Measurements from ENCODE around the gene CTPS2.
"Not testable (repeated sequence)": the region's sequence is repeated elsewhere in the genome, so short reads cannot be mapped to it uniquely, and the experiment has no call there.

CTPS2 gene

GRCh38 chrX:16610121-16610621 lies 102.3 kb downstream of the CTPS2 start:
- no peak for TF ChIP-seq CTCF (IDR thresholded peaks at IDR 0.05; ENCODE audit: insufficient read depth, low read length, poor library complexity, severe bottlenecking)
- Histone ChIP-seq H3K27me3 (replicated peaks; ENCODE audit: control insufficient read depth, insufficient read depth, low read length) (no peaks in the 10 kb centered on the region), H3K4me3 (replicated peaks; ENCODE audit: low read depth, low read length) (no peak overlapping the region), H3K36me3 (ENCODE audit: control insufficient read depth, insufficient read depth, low read length) (no peaks in the 10 kb centered on the region; the same call in 1 of the 2 replicates)
- DNase-seq (ENCODE audit: extremely low read depth, insufficient read length), result no peak

- H3K36me3 ChIP-seq (ENCODE audit: control insufficient read depth, insufficient read depth, low read length), result no peaks in the 10 kb centered on the region; the same call in 1 of the 2 replicates
- no peaks in the 10 kb centered on the region; the same call in 1 of the 2 replicates for H3K27me3 ChIP-seq (replicated peaks; ENCODE audit: control insufficient read depth, insufficient read depth, low read length)
- TF ChIP-seq CTCF (IDR thresholded peaks at IDR 0.05; ENCODE audit: insufficient read depth, low read length, poor library complexity, severe bottlenecking), result no peak
- DNase-seq (ENCODE audit: extremely low read depth, insufficient read length), result no peak
- no peak overlapping the region for H3K4me3 ChIP-seq (replicated peaks; ENCODE audit: low read depth, low read length)
These were observed 106.2 kb downstream of the CTPS2 start for GRCh38 chrX:16606142-16606720.

DNA sequence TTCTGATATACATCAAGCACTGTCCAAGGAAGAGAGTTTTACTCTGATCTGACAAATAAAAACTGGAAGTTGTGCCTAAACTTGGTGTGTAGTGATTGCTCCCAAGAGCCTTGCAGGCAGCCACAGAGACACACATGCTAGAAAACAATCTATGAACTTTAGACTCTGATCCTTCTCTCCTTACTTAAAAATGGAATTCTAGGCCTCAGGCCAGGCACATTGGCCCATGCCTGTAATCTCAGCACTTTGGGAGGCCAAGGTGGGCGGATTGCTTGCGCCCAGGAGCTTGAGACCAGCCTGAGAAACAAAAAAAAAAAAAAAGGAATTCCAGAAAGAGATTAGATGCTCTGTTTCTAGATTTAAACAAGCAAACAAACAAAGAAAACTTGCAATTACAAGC lies 108.1 kb downstream of the CTPS2 start:
- no peak overlapping the region for H3K4me3 ChIP-seq (replicated peaks; ENCODE audit: low read depth, low read length)
- H3K36me3 ChIP-seq (ENCODE audit: control insufficient read depth, insufficient read depth, low read length), result no peaks in the 10 kb centered on the region; the same call in 1 of the 2 replicates
- no peak for DNase-seq (ENCODE audit: extremely low read depth, insufficient read length)
- no peaks in the 10 kb centered on the region; the same call in 1 of the 2 replicates for H3K27me3 ChIP-seq (replicated peaks; ENCODE audit: control insufficient read depth, insufficient read depth, low read length)
- no peak for TF ChIP-seq CTCF (IDR thresholded peaks at IDR 0.05; ENCODE audit: insufficient read depth, low read length, poor library complexity, severe bottlenecking)

DNA sequence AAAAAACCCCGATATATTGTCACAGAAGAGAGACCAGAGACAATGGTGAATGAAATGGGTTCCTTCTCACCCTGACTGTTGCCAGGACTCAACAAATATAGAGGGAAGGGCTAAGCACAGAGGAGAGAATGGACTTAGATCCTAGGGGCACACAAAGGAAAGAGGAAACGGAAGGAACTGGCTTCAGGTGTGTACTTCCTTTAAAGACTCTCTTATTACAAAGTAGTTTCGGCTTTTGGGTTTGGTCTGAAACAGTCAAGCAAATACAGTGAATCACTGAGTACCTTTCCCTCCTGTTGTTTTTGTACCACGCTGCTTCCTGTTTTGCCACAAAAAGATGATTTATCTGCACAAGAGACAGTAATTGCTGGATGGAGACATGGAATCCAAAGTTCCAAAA lies 108.6 kb downstream of the CTPS2 start:
- Histone ChIP-seq H3K4me3 (replicated peaks; ENCODE audit: low read depth, low read length) (no peak overlapping the region), H3K27me3 (replicated peaks; ENCODE audit: control insufficient read depth, insufficient read depth, low read length) (no peaks in the 10 kb centered on the region; the same call in 1 of the 2 replicates), H3K36me3 (ENCODE audit: control insufficient read depth, insufficient read depth, low read length) (no peaks in the 10 kb centered on the region; the same call in 1 of the 2 replicates)
- TF ChIP-seq CTCF (IDR thresholded peaks at IDR 0.05; ENCODE audit: insufficient read depth, low read length, poor library complexity, severe bottlenecking), result no peak
- no peak for DNase-seq (ENCODE audit: extremely low read depth, insufficient read length)

DNA sequence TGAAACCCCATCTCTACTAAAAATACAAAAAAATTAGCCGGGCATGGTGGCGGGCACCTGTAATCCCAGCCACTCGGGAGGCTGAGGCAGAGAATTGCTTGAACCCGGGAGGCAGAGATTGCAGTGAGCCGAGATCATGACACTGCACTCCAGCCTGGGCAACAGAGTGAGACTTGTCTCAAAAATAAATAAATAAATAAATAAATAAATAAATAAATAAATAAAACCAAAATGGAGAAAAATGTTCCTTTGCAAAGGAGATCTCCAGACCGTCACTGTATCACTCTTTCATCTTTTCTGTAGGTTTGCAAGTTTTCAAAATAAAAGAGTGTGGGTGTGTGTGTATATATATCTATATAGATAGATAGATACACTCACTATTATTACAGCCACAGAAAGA lies 109.2 kb downstream of the CTPS2 start:
- DNase-seq (ENCODE audit: extremely low read depth, insufficient read length); H3K4me3 ChIP-seq (replicated peaks; ENCODE audit: low read depth, low read length); H3K27me3 ChIP-seq (replicated peaks; ENCODE audit: control insufficient read depth, insufficient read depth, low read length); H3K36me3 ChIP-seq (ENCODE audit: control insufficient read depth, insufficient read depth, low read length): not testable (repeated sequence)

DNA sequence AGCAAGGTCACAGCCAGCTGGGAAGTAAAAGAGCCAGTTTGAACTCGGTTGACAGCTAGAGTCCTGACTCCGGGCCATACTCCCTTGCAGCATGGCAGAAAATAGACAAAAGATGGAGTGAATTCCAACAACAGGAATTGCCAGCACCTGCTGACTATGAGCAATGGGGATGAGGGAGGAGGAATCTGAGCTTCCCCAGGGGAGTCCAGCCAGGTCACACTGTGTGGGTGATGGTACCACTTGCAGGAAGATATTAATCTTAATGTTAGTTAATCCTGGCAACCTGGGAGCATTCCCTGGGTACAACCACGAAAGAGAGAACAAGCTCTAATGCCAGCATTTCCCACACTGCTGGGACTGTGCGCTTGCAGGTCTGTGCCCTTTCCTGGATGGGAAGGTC lies 110.6 kb downstream of the CTPS2 start:
- H3K27me3 ChIP-seq (replicated peaks; ENCODE audit: control insufficient read depth, insufficient read depth, low read length), result no peaks in the 10 kb centered on the region; the same call in 1 of the 2 replicates
- DNase-seq (ENCODE audit: extremely low read depth, insufficient read length), result no peak
- no peak for TF ChIP-seq CTCF (IDR thresholded peaks at IDR 0.05; ENCODE audit: insufficient read depth, low read length, poor library complexity, severe bottlenecking)
- no peak overlapping the region for H3K4me3 ChIP-seq (replicated peaks; ENCODE audit: low read depth, low read length)
- no peaks in the 10 kb centered on the region for H3K36me3 ChIP-seq (ENCODE audit: control insufficient read depth, insufficient read depth, low read length)

All from GM06990 (cell line).